CD8-positive, alpha-beta memory T cell (primary cell): ENCODE data around the gene RALGPS2. TPM values are rescaled to one million over a fixed set of nuclear protein-coding genes. Genes with fewer than 3 reads are reported as not detected.

Experiments used
- CTCF ChIA-PET: fragments of 350-600 bp; sonication (Branson Sonifier 250); formaldehyde crosslinking; loops from one replicate; lab custom pipeline; 2021; ENCODE audit warnings: antibody characterized with exemption; lab: Charles Lee
- POLR2A ChIA-PET: fragments of 350-600 bp; sonication (Branson Sonifier 250); formaldehyde crosslinking; loops from one replicate; lab custom pipeline; 2021; ENCODE audit warnings: antibody characterized with exemption; lab: Charles Lee
- DNase-seq, 5 donors: peaks; one replicate each; pipeline versions ENCODE4 v3.0.0 to v3.0.0-alpha.2; 2020 to 2022; ENCODE audit warnings: mixed read lengths in 1 of 5
- H3K27ac ChIP-seq: one replicate; pipeline ENCODE4 v1.7.0; 2013; ENCODE audit warnings: low read depth, mild to moderate bottlenecking, low read length, moderate library complexity
- H3K27me3 ChIP-seq: 2 replicates; pipeline ENCODE4 v1.7.0; 2013; ENCODE audit warnings: low read length, mild to moderate bottlenecking; ENCODE audit not compliant: insufficient read depth, poor library complexity, severe bottlenecking
- H3K36me3 ChIP-seq: 2 replicates; pipeline ENCODE4 v1.7.0; 2013; ENCODE audit warnings: mild to moderate bottlenecking, low read length, moderate library complexity; ENCODE audit not compliant: insufficient read depth
- H3K4me1 ChIP-seq: 2 replicates; pipeline ENCODE4 v1.7.0; 2013; ENCODE audit warnings: mild to moderate bottlenecking, low read length, moderate library complexity; ENCODE audit not compliant: insufficient read depth
- H3K4me3 ChIP-seq: 2 replicates; pipeline ENCODE4 v1.7.0; 2013; ENCODE audit warnings: mild to moderate bottlenecking, low read length
- H3K9me3 ChIP-seq: 2 replicates; pipeline ENCODE4 v1.7.0; 2013; ENCODE audit warnings: mild to moderate bottlenecking, low read length
- H3K27ac Mint-ChIP-seq, 8 donors: one replicate each; pipeline ENCODE4 v1.8.0; 2020 to 2021; ENCODE audit warnings: mixed read lengths in 8 of 8, mild to moderate bottlenecking in 6 of 8, inconsistent platforms in 3 of 8, moderate library complexity in 3 of 8
- H3K27me3 Mint-ChIP-seq, 2 donors: one replicate each; pipeline ENCODE4 v1.8.0; 2020 to 2021; ENCODE audit warnings: mixed read lengths in 2 of 2, mild to moderate bottlenecking in 1 of 2, moderate library complexity in 1 of 2
- H3K36me3 Mint-ChIP-seq, 3 donors: one replicate each; pipeline ENCODE4 v1.8.0; 2020 to 2021; ENCODE audit warnings: mixed read lengths in 3 of 3, inconsistent platforms in 1 of 3, mild to moderate bottlenecking in 1 of 3
- H3K4me1 Mint-ChIP-seq, 3 donors: one replicate each; pipeline ENCODE4 v1.8.0; 2020 to 2021; ENCODE audit warnings: mixed read lengths in 3 of 3, inconsistent platforms in 1 of 3, mild to moderate bottlenecking in 1 of 3
- H3K4me3 Mint-ChIP-seq, 7 donors: one replicate each; pipeline ENCODE4 v1.8.0; 2020 to 2021; ENCODE audit warnings: mixed read lengths in 7 of 7, mild to moderate bottlenecking in 6 of 7, moderate library complexity in 4 of 7, inconsistent platforms in 2 of 7
- H3K9me3 Mint-ChIP-seq, 5 donors: one replicate each; pipeline ENCODE4 v1.8.0; 2020 to 2022; ENCODE audit warnings: mixed read lengths in 5 of 5, mild to moderate bottlenecking in 3 of 5, moderate library complexity in 2 of 5, inconsistent platforms in 1 of 5
- polyA plus RNA-seq: library from polyadenylated mRNA; unstranded; fragments of 300-500 nt; fragmentation: Illumina TruSeq; gene quantifications from one replicate; pipeline ENCODE4 v1.2.3, GENCODE V29; 2021
- total RNA-seq, 2 experiments: library from RNA; stranded (reverse); gene quantifications; one replicate each; pipeline ENCODE4 v1.2.3, GENCODE V29; 2021

Gene RALGPS2
- total and polyA plus RNA-seq, 3 experiments from 2014 or later, result 1.8 to 4.1 (median 2.1) TPM

DNA sequence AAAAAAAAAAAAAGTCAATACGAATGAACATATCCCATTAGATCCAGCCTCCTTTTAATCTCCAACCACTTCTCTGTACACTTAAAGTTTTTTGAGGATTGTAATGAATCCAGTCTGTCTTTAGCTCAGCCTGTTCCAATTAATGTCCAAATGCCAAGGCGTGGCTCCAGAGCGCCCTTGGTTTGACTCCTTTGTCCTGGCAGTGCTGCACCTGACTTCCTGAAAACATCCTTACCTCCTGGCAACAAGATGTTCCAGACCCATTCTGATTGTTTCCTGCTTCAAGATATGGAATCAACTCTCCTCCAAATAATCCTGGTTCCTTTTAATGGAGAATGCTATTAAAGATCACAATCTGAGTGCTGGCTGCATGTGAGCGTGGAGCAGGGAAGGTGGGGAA lies 226.6 kb downstream of the RALGPS2 start:
- Histone ChIP-seq H3K36me3 (no peaks in the 10 kb centered on the region), H3K9me3 (no peaks in the 10 kb centered on the region), H3K4me3 (no peak overlapping the region), H3K4me1 (no peaks in the 10 kb centered on the region), H3K27ac (no peak overlapping the region), H3K27me3 (no peaks in the 10 kb centered on the region)
- CTCF ChIA-PET, result no interaction called here
- DNase-seq, result no peak
- Mint-ChIP-seq H3K27me3 (peaks cover 1 to 22% of the 10 kb centered on the region in 2 donors), H3K27ac (no peak overlapping the region), H3K9me3 (no peaks in the 10 kb centered on the region), H3K36me3 (no peaks in the 10 kb centered on the region), H3K4me1 (no peaks in the 10 kb centered on the region), H3K4me3 (no peak overlapping the region)
- POLR2A ChIA-PET, result no interaction called here

DNA sequence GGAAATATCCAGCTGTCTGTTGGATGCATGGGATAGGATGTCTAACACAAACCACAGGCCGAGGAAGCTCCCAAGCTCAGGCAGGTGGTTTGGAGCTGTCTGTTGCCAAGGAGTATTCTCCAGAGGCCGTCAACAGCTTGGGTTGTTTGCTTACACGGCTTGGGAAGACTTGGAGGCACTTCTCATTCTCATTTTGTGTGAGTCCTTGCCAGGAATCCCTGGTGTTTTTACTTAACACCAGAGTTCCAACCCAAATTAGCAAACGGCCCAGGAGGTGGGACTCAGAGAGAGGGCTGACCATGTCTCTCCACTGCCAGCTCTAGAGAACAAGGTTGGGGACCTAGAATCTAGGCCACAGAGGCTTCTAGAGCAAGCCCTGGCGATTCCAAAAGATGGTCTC lies 228.0 kb downstream of the RALGPS2 start:
- no peaks in the 10 kb centered on the region for H3K9me3 ChIP-seq
- POLR2A ChIA-PET, result no interaction called here
- CTCF ChIA-PET, result interaction anchor here (1.0 kb wide), 1 partner anchor 10 kb away, joined by 3 read pairs; no protein-coding TSS in a partner anchor
- H3K27ac Mint-ChIP-seq, result no peak overlapping the region
- no peaks in the 10 kb centered on the region for H3K4me1 ChIP-seq
- H3K27me3 Mint-ChIP-seq, result peaks cover 0 to 25% of the 10 kb centered on the region in 2 donors
- no peaks in the 10 kb centered on the region for H3K36me3 Mint-ChIP-seq
- no peaks in the 10 kb centered on the region for H3K27me3 ChIP-seq
- H3K4me3 Mint-ChIP-seq, result no peak overlapping the region
- no peaks in the 10 kb centered on the region for H3K4me1 Mint-ChIP-seq
- H3K36me3 ChIP-seq, result no peaks in the 10 kb centered on the region
- no peaks in the 10 kb centered on the region for H3K9me3 Mint-ChIP-seq
- no peak overlapping the region for H3K27ac ChIP-seq
- H3K4me3 ChIP-seq, result no peak overlapping the region
- no peak for DNase-seq

DNA sequence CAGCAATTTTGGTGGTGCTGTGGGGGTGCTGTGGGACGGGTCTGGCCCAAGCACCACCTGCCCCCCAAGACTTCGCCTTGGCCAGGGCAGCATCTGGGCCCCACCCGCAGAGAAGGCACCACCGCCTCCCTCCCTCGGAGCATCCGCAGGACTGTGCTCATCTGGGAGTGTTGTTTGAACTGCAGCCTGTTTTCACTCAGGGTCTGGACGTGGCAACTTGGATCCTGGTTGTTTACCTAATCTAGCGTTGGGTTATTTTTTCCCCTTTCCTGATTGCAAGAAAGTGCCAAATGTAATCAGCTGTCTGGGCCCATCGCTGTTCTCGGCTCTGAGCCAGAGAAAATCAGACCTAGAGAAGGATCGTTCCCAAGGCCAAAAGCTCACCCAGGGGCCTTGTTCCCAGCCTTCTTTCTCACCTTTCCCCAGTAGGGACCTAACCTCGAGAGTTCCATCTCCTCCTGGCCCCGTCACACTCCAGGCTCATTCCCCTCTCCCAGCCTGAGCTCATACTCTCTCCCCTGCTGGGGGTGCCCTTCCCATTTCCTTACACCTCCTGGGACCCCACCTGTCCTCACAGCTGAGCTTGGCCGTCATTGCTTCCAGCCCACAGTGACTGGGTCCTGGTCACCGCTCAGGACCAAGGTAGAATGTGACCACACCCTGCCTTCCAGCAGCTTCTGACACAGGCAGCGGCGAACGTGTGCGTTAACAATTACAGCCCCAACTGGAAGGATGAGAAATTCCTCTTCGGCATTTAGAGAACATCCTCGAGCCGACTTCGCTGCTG lies 228.7 kb downstream of the RALGPS2 start:
- Histone ChIP-seq H3K27ac (no peak overlapping the region), H3K9me3 (no peaks in the 10 kb centered on the region), H3K4me3 (no peak overlapping the region), H3K4me1 (no peaks in the 10 kb centered on the region), H3K36me3 (no peaks in the 10 kb centered on the region), H3K27me3 (no peaks in the 10 kb centered on the region)
- H3K27me3 Mint-ChIP-seq, result peaks cover 1 to 21% of the 10 kb centered on the region in 2 donors
- ChIA-PET POLR2A (no interaction called here), CTCF (no interaction called here)
- no peaks in the 10 kb centered on the region for H3K4me1 Mint-ChIP-seq
- H3K36me3 Mint-ChIP-seq, result no peaks in the 10 kb centered on the region
- no peaks in the 10 kb centered on the region for H3K9me3 Mint-ChIP-seq
- no peak overlapping the region for H3K27ac Mint-ChIP-seq
- H3K4me3 Mint-ChIP-seq, result no peak overlapping the region
- DNase-seq, result no peak

DNA sequence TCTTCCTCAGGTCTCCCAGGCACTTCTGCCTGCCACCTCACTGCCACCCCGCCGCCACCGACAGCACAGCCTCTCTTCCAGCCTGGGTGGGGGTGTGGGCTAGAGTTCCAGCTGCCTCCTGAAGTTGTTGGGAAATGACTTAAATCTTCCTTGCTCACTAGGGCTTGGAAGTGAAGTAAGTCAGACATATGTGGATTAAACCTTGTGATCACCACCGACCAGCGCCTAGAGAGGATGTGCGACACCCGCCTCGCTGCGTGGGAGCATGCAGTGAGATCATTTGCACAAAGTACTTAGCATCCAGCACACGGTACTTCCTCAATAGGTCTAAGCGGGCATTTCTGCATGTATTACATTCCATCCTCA lies 229.3 kb downstream of the RALGPS2 start:
- Histone ChIP-seq H3K4me1 (no peaks in the 10 kb centered on the region), H3K36me3 (no peaks in the 10 kb centered on the region), H3K27me3 (no peaks in the 10 kb centered on the region), H3K9me3 (no peaks in the 10 kb centered on the region), H3K4me3 (no peak overlapping the region), H3K27ac (no peak overlapping the region)
- DNase-seq, result no peak
- POLR2A ChIA-PET, result no interaction called here
- no peak overlapping the region for H3K27ac Mint-ChIP-seq
- H3K36me3 Mint-ChIP-seq, result no peaks in the 10 kb centered on the region
- CTCF ChIA-PET, result no interaction called here
- no peak overlapping the region for H3K4me3 Mint-ChIP-seq
- H3K9me3 Mint-ChIP-seq, result no peaks in the 10 kb centered on the region
- H3K4me1 Mint-ChIP-seq, result no peaks in the 10 kb centered on the region
- H3K27me3 Mint-ChIP-seq, result peaks cover 2 to 21% of the 10 kb centered on the region in 2 donors

DNA sequence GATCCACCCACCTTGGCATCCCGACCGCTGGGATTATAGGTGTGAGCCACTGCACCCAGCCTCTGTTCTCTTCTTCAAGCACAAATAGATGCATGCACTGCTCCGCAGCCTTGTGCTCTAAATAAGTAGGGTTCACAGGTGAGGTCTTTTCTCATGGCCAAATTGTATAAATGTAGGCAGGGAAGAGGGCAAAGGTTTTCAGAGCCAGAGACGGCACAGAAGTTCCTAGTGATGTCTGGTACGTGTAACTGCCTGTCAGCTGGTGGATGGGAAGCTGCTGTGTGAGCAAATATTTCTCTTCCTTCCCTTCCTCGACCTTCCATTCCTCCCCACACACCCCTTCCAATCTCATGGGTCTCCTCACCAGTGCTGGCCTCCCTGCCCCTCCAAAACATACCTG lies 229.9 kb downstream of the RALGPS2 start:
- H3K4me3 Mint-ChIP-seq, result no peak overlapping the region
- POLR2A ChIA-PET, result no interaction called here
- no peaks in the 10 kb centered on the region for H3K36me3 ChIP-seq

DNA sequence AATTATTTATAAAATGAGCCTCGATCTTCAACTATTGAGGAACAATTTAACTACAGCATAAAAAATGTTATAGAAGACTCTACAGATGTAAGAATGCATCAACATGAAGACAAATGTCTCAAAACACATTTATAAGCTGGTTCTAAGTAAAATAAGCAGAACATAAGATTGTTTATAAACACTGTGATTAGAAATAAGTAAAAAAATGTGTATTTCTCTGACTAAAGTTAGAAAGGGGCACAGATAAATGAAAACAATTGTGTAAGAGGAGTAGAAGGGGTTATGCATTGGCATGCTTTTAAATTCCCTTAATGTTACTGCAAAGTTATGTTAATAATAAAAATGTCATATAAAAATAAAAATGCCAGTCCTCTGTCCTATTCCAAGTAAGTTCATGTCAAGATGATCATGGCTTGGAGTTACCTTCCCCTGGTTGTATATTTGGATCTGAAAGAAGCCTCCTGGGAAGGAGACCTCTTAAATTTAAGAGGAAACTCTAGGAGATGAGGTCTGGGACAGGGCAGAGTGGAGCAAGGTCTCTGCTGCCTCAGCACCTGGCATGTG lies 230.4 kb downstream of the RALGPS2 start:
- H3K36me3 ChIP-seq, result no peaks in the 10 kb centered on the region
- H3K4me1 ChIP-seq, result no peaks in the 10 kb centered on the region
- no peak for DNase-seq
- Mint-ChIP-seq H3K4me1 (no peaks in the 10 kb centered on the region), H3K36me3 (no peaks in the 10 kb centered on the region), H3K4me3 (no peak overlapping the region), H3K27me3 (peaks cover 2 to 20% of the 10 kb centered on the region in 2 donors), H3K9me3 (no peaks in the 10 kb centered on the region), H3K27ac (no peak overlapping the region)
- H3K27ac ChIP-seq, result no peak overlapping the region
- H3K9me3 ChIP-seq, result no peaks in the 10 kb centered on the region
- H3K27me3 ChIP-seq, result no peaks in the 10 kb centered on the region
- no peak overlapping the region for H3K4me3 ChIP-seq
- ChIA-PET POLR2A (no interaction called here), CTCF (no interaction called here)

More for the DNA sequence above, 229.9 kb downstream of the RALGPS2 start:
- Mint-ChIP-seq H3K27me3 (peaks cover 2 to 21% of the 10 kb centered on the region in 2 donors), H3K27ac (no peak overlapping the region), H3K9me3 (no peaks in the 10 kb centered on the region), H3K36me3 (no peaks in the 10 kb centered on the region), H3K4me1 (no peaks in the 10 kb centered on the region)
- CTCF ChIA-PET, result no interaction called here
- H3K27ac ChIP-seq, result no peak overlapping the region
- H3K9me3 ChIP-seq, result no peaks in the 10 kb centered on the region
- H3K27me3 ChIP-seq, result no peaks in the 10 kb centered on the region
- no peaks in the 10 kb centered on the region for H3K4me1 ChIP-seq
- DNase-seq, result no peak
- H3K4me3 ChIP-seq, result no peak overlapping the region

DNA sequence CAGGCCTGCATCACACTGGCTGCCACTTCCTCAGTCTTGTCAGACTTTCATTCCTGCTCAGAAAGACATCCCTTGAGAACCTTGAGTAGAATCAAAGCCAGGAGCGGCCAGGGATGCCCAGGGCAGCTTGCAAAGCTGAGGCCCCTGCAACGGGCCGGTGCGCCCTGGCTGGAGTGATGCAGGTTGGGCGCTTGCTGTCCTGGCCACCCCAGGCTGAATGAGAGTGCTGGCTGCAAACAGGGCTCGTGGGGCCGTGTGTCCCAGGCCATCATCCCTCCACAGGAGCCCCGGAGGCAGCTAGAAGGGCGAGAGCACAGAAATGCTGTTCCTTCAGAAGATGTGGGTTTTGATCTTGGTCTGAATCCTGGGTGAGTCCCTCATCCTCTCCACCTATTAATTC lies 233.4 kb downstream of the RALGPS2 start:
- no peak overlapping the region for H3K27ac Mint-ChIP-seq
- H3K27me3 Mint-ChIP-seq, result peaks cover 6 to 13% of the 10 kb centered on the region in 2 donors
- no peaks in the 10 kb centered on the region for H3K36me3 Mint-ChIP-seq
- no peak for DNase-seq
- no peak overlapping the region for H3K4me3 Mint-ChIP-seq
- H3K4me1 Mint-ChIP-seq, result no peaks in the 10 kb centered on the region
- no peaks in the 10 kb centered on the region for H3K9me3 ChIP-seq
- no peaks in the 10 kb centered on the region for H3K4me1 ChIP-seq
- no peak overlapping the region for H3K27ac ChIP-seq
- ChIA-PET CTCF (no interaction called here), POLR2A (no interaction called here)
- H3K9me3 Mint-ChIP-seq, result peaks cover 0 to 2% (median 0%) of the 10 kb centered on the region in 5 donors
- no peaks in the 10 kb centered on the region for H3K36me3 ChIP-seq
- no peak overlapping the region for H3K4me3 ChIP-seq
- no peaks in the 10 kb centered on the region for H3K27me3 ChIP-seq

DNA sequence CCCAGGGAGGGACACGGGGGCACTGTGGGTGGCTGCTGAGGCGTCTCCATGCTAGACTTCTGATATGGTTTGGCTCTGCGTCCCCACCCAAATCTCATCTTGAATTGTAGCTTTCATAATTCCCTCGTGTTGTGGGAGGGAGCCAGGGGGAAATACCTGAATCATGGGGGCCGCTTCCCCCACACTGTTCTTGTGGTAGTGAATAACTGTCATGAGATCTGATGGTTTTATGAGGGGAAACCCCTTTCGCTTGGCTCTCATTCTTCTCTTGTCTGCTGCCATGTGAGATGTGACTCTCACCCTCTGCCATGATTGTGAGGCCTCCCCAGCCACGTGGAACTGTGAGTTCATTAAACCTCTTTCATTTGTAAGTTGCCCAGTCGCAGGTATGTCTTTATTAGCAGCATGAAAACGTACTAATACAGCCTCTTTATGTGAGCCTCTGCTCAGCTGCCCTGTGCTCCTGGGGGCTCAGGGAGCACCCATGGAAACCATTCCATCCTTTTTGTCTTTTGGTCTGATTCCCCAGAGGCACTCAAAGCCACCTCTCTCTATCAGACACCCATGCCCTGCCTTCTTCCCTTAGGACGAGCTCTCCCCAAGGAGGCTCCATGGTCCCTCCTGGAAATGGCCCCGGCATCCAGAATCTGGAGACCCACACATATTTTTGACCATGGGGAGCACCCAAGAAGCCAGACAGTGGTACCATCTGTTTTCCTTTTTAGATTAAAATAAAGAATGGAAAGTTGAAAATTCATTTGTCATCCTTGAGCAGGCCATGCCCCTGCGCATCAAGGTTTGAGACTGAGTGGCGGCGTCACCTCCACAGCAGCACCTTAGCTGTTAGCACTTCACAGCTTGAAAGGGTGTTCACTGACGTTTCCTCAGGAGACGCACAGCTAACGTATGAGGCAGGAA lies 234.8 kb downstream of the RALGPS2 start:
- Histone ChIP-seq H3K27ac (no peak overlapping the region), H3K36me3 (no peaks in the 10 kb centered on the region), H3K4me3 (no peak overlapping the region), H3K4me1 (no peaks in the 10 kb centered on the region), H3K27me3 (no peaks in the 10 kb centered on the region), H3K9me3 (no peaks in the 10 kb centered on the region)
- Mint-ChIP-seq H3K4me3 (no peak overlapping the region), H3K4me1 (no peaks in the 10 kb centered on the region), H3K36me3 (no peaks in the 10 kb centered on the region), H3K27me3 (peaks cover 6 to 17% of the 10 kb centered on the region in 2 donors), H3K9me3 (peaks cover 0 to 2% (median 0%) of the 10 kb centered on the region in 5 donors), H3K27ac (no peak overlapping the region)
- ChIA-PET POLR2A (no interaction called here), CTCF (no interaction called here)
- DNase-seq, result no peak
